H1 (cell line): ENCODE results near the gene NDUFB2. TPM values are rescaled to one million over a fixed set of nuclear protein-coding genes. Genes with fewer than 3 reads are reported as not detected.

ENCODE experiments used
- CTCF ChIA-PET: fragments of 300-600 bp; sonication (Branson Sonifier 250); formaldehyde crosslinking; loops from one replicate; lab custom pipeline; 2021; ENCODE audit not compliant: partially characterized antibody; lab: Charles Lee
- POLR2A ChIA-PET: fragments of 300-600 bp; sonication (Branson Sonifier 250); formaldehyde crosslinking; loops from one replicate; lab custom pipeline; 2021; ENCODE audit warnings: inconsistent platforms; ENCODE audit not compliant: partially characterized antibody; lab: Charles Lee
- DNase-seq, 2 experiments: peaks; one replicate each; pipeline versions ENCODE4 v3.0.0 to v3.0.0-alpha.2; 2010 to 2022; ENCODE audit warnings: low spot score in 2 of 2, low read depth in 1 of 2, mixed read lengths in 1 of 2
- FAIRE-seq: peaks from 2 replicates; lab custom pipeline; 2011; peaks lifted over from hg19 to GRCh38; lab: Jason Lieb, UNC
- H2AFZ ChIP-seq: 2 replicates; pipeline ENCODE4 v1.8.1; 2012; ENCODE audit warnings: low read length, inconsistent platforms
- H2AK5ac ChIP-seq: 2 replicates; pipeline ENCODE4 v1.6.1; 2013; ENCODE audit warnings: low read depth, low read length
- H2BK120ac ChIP-seq: replicated peaks from 2 replicates; pipeline ENCODE3; 2013; ENCODE audit warnings: low read depth, low read length, inconsistent platforms
- H2BK12ac ChIP-seq: 2 replicates; pipeline ENCODE4 v1.6.1; 2013; ENCODE audit warnings: low read depth, low read length
- H2BK15ac ChIP-seq: 2 replicates; pipeline ENCODE4 v1.6.1; 2013; ENCODE audit warnings: low read length
- H2BK20ac ChIP-seq: 2 replicates; pipeline ENCODE4 v1.6.1; 2013; ENCODE audit warnings: low read length
- H2BK5ac ChIP-seq: 2 replicates; pipeline ENCODE4 v1.6.1; 2013; ENCODE audit warnings: low read depth, low read length
- H3K14ac ChIP-seq: 2 replicates; pipeline ENCODE4 v1.6.1; 2013; ENCODE audit warnings: inconsistent platforms; ENCODE audit not compliant: insufficient read length
- H3K18ac ChIP-seq: 2 replicates; pipeline ENCODE4 v1.6.1; 2013; ENCODE audit warnings: low read length; ENCODE audit errors: extremely low read depth
- H3K23ac ChIP-seq: 2 replicates; pipeline ENCODE4 v1.6.1; 2013; ENCODE audit warnings: inconsistent platforms; ENCODE audit not compliant: insufficient read length
- H3K23me2 ChIP-seq: 2 replicates; pipeline ENCODE4 v1.6.1; 2013; ENCODE audit warnings: low read depth, low read length
- H3K27ac ChIP-seq: 2 replicates; pipeline ENCODE4 v1.6.1; 2011; ENCODE audit warnings: low read depth, low read length, inconsistent platforms
- H3K27me3 ChIP-seq, 4 experiments: replicated peaks in 1 of 4; 1 replicate in 1 of 4; 2 replicates in 3 of 4; pipeline versions ENCODE4 v1.6.1 to v1.8.1; 2011 to 2013; ENCODE audit warnings: low read length in 3 of 4, mild to moderate bottlenecking in 3 of 4, inconsistent platforms in 2 of 4, mixed read lengths in 2 of 4, moderate library complexity in 1 of 4; ENCODE audit not compliant: control insufficient read depth in 3 of 4, insufficient read depth in 3 of 4; ENCODE audit errors: extremely low read depth in 1 of 4
- H3K36me3 ChIP-seq, 4 experiments: 2 replicates each; pipeline versions ENCODE4 v1.6.1 to v1.8.1; 2011 to 2013; ENCODE audit warnings: mild to moderate bottlenecking in 4 of 4, low read length in 3 of 4, moderate library complexity in 2 of 4, control low read depth in 1 of 4, inconsistent platforms in 1 of 4; ENCODE audit not compliant: insufficient read depth in 4 of 4, control insufficient read depth in 2 of 4
- H3K4ac ChIP-seq: replicated peaks from 2 replicates; pipeline ENCODE3; 2013; ENCODE audit warnings: low read length, low read depth, mixed read lengths, inconsistent platforms; ENCODE audit not compliant: insufficient read length
- H3K4me1 ChIP-seq, 4 experiments: replicated peaks in 1 of 4; 1 replicate in 1 of 4; 2 replicates in 3 of 4; pipeline versions ENCODE4 v1.6.1 to v1.8.1; 2011 to 2013; ENCODE audit warnings: low read length in 3 of 4, inconsistent platforms in 2 of 4, mixed read lengths in 1 of 4; ENCODE audit not compliant: insufficient read depth in 4 of 4, control insufficient read depth in 3 of 4
- H3K4me2 ChIP-seq, 2 experiments: 2 replicates each; pipeline versions ENCODE4 v1.6.1 to v1.8.1; 2011 to 2013; ENCODE audit warnings: low read depth in 2 of 2, low read length in 2 of 2, control low read depth in 1 of 2, inconsistent platforms in 1 of 2, mild to moderate bottlenecking in 1 of 2; ENCODE audit not compliant: insufficient read depth in 1 of 2
- H3K4me3 ChIP-seq, 4 experiments: fragments of 200-600, 300-600 bp in 1 of 4; sonication (generic), shearing (Covaris generic), sonication (Bioruptor Twin) in 1 of 4; 2 replicates each; pipeline versions ENCODE4 v1.5.1 to v1.8.1; 2011 to 2016; ENCODE audit warnings: low read length in 4 of 4, low read depth in 3 of 4, control low read depth in 2 of 4, inconsistent platforms in 2 of 4, mild to moderate bottlenecking in 2 of 4, mixed read lengths in 1 of 4, moderate library complexity in 1 of 4; ENCODE audit not compliant: insufficient read depth in 2 of 4; ENCODE audit errors: extremely low read depth in 1 of 4
- H3K56ac ChIP-seq: replicated peaks from 2 replicates; pipeline ENCODE3; 2013; ENCODE audit warnings: low read depth, mild to moderate bottlenecking, mixed read lengths, low read length, inconsistent platforms; ENCODE audit not compliant: insufficient read length
- H3K79me1 ChIP-seq: 2 replicates; pipeline ENCODE4 v1.6.1; 2013; ENCODE audit warnings: low read depth, low read length, control low read depth
- H3K79me2 ChIP-seq, 2 experiments: 2 replicates each; pipeline versions ENCODE4 v1.6.1 to v1.8.1; 2012 to 2013; ENCODE audit warnings: low read length in 2 of 2, mild to moderate bottlenecking in 2 of 2, inconsistent platforms in 1 of 2; ENCODE audit not compliant: insufficient read depth in 2 of 2, control insufficient read depth in 1 of 2
- H3K9ac ChIP-seq, 4 experiments: replicated peaks in 1 of 4; 1 replicate in 1 of 4; 2 replicates in 3 of 4; pipeline versions ENCODE4 v1.6.1 to v1.8.1; 2011 to 2013; ENCODE audit warnings: low read depth in 3 of 4, low read length in 3 of 4, control low read depth in 2 of 4, mild to moderate bottlenecking in 2 of 4, moderate library complexity in 2 of 4, inconsistent platforms in 1 of 4; ENCODE audit errors: extremely low read depth in 1 of 4
- H3K9me3 ChIP-seq, 2 experiments: 2 replicates each; pipeline versions ENCODE4 v1.6.1 to v1.8.1; 2012 to 2013; ENCODE audit warnings: mild to moderate bottlenecking in 2 of 2, moderate library complexity in 2 of 2, control low read depth in 1 of 2, inconsistent platforms in 1 of 2, low read depth in 1 of 2, low read length in 1 of 2, mixed read lengths in 1 of 2; ENCODE audit not compliant: insufficient read depth in 2 of 2
- H4K20me1 ChIP-seq, 2 experiments: replicated peaks in 1 of 2; 2 replicates each; pipeline versions ENCODE3 to v1.8.1; 2011 to 2013; ENCODE audit warnings: inconsistent platforms in 2 of 2, low read length in 2 of 2, mild to moderate bottlenecking in 1 of 2; ENCODE audit not compliant: insufficient read depth in 2 of 2, control insufficient read depth in 1 of 2
- H4K5ac ChIP-seq: 2 replicates; pipeline ENCODE4 v1.6.1; 2013; ENCODE audit warnings: low read length, low read depth, mixed read lengths, inconsistent platforms; ENCODE audit not compliant: insufficient read length
- H4K8ac ChIP-seq: 2 replicates; pipeline ENCODE4 v1.8.0; 2013; ENCODE audit warnings: mild to moderate bottlenecking, moderate library complexity, low read length, inconsistent platforms; ENCODE audit not compliant: insufficient read depth; ENCODE audit errors: extremely low read depth
- H4K91ac ChIP-seq: replicated peaks from 2 replicates; pipeline ENCODE3; 2013; ENCODE audit warnings: low read length, mixed read lengths, inconsistent platforms; ENCODE audit not compliant: insufficient read length
- BACH1 ChIP-seq: IDR thresholded peaks from 2 replicates; pipeline ENCODE4 v1.6.1; 2012; ENCODE audit warnings: low read length, improper control_type of control experiment
- CBX5 ChIP-seq: fragments of 300-800, 300-1000 bp; sonication (generic); IDR thresholded peaks from 2 replicates; pipeline ENCODE4 v1.7.1; 2016; ENCODE audit warnings: antibody characterized with exemption, low read length, low read depth
- CEBPB ChIP-seq: IDR thresholded peaks from 2 replicates; pipeline ENCODE4 v1.6.1; 2012; ENCODE audit warnings: low read depth, low read length
- FOSL1 ChIP-seq: IDR thresholded peaks from 2 replicates; pipeline ENCODE4 v1.6.1; 2011; ENCODE audit warnings: mild to moderate bottlenecking, low read depth, low read length, moderate library complexity; ENCODE audit not compliant: insufficient read depth
- RAD21 ChIP-seq, 2 experiments: IDR thresholded peaks in 1 of 2; conservative IDR thresholded peaks in 1 of 2; 2 replicates each; pipeline ENCODE4 v1.6.1; 2011; ENCODE audit warnings: low read depth in 2 of 2, low read length in 2 of 2, improper control_type of control experiment in 1 of 2, inconsistent platforms in 1 of 2, mild to moderate bottlenecking in 1 of 2, moderate library complexity in 1 of 2
- RFX5 ChIP-seq: IDR thresholded peaks from 2 replicates; pipeline ENCODE4 v1.6.1; 2011; ENCODE audit warnings: low read depth, low read length, improper control_type of control experiment, borderline replicate concordance
- TAF1 ChIP-seq: IDR thresholded peaks from 2 replicates; pipeline ENCODE4 v1.6.1; 2011; ENCODE audit warnings: mild to moderate bottlenecking, low read depth, low read length
- YY1 ChIP-seq: IDR thresholded peaks from 2 replicates; pipeline ENCODE4 v1.6.1; 2011; ENCODE audit warnings: low read depth, mild to moderate bottlenecking, low read length
- WGBS, 2 experiments: shearing (Covaris generic) in 1 of 2; methylation state at CpG; one replicate each; pipeline versions ENCODE4 v1.1.6 to v1.1.7; 2013 to 2015; ENCODE audit warnings: low lambda C conversion rate in 2 of 2, mixed read lengths in 2 of 2, inconsistent platforms in 1 of 2, low coverage in 1 of 2, missing lambda C conversion rate in 1 of 2; ENCODE audit not compliant: insufficient replicate concordance in 2 of 2, insufficient coverage in 1 of 2, insufficient read length in 1 of 2; ENCODE audit errors: extremely low coverage in 1 of 2, missing lambda C conversion rate in 1 of 2; 5-methylcytosine and 5-hydroxymethylcytosine counted together
- polyA plus RNA-seq, 7 experiments: library from polyadenylated mRNA; depleted of rRNA in 3 of 7; stranded (reverse) in 5 of 7; unstranded in 2 of 7; fragments of >200 nt in 5 of 7; fragments of 200-250 nt in 2 of 7; gene quantifications; 1 replicate in 5 of 7; 2 replicates in 1 of 7; 4 replicates in 1 of 7; pipeline versions ENCODE4 v1.2.1 to v1.2.3, GENCODE V29; 2011 to 2013; ENCODE audit warnings: missing spikeins in 2 of 7, mixed read lengths in 2 of 7
- total RNA-seq: library from RNA; stranded (reverse); fragmentation: NEBNext Ultra II Directional; extraction: Animal tissue kit (Norgen Biotek cat#: 25700); gene quantifications from 2 replicates; pipeline ENCODE4 v1.2.1, GENCODE V29; 2021
- TF ChIP-seq, protein P1 (sequence below), 3 experiments: IDR thresholded peaks; 1 replicate in 2 of 3; 2 replicates in 1 of 3; pipeline versions ENCODE4 v1.5.1 to v1.6.1; 2011; ENCODE audit warnings: low read length in 3 of 3, mild to moderate bottlenecking in 3 of 3, inconsistent platforms in 2 of 3, low read depth in 1 of 3, moderate library complexity in 1 of 3; ENCODE audit not compliant: insufficient read depth in 1 of 3; ENCODE audit errors: control extremely low read depth in 1 of 3

The NDUFB2 gene
- total and polyA plus RNA-seq, 2 of the 8 experiments (the other 6 are each of a cell fraction or from before 2014, with no cell fraction given) = 168 to 881 TPM

- H2AK5ac ChIP-seq = no peak overlapping the region
- no peak overlapping the region for H2BK15ac ChIP-seq
- H2BK120ac ChIP-seq = no peak overlapping the region
- no peak overlapping the region for H3K14ac ChIP-seq
- no peaks in the 10 kb centered on the region; a peak in 1 of 8 replicates for H3K36me3 ChIP-seq
- H3K4me2 ChIP-seq = no peak overlapping the region
- no peak overlapping the region for H2BK12ac ChIP-seq
- H3K56ac ChIP-seq = no peak overlapping the region
- H3K9me3 ChIP-seq = no peaks in the 10 kb centered on the region
- no peak overlapping the region for H3K18ac ChIP-seq
- DNase-seq = no peak
- H3K79me1 ChIP-seq = no peaks in the 10 kb centered on the region
- WGBS, 2 experiments = 91% methylated on average over 12 of the region's 12 CpGs; no CpG with 5 or more reads in 1 of the 2 experiments
- no peak overlapping the region for H2AFZ ChIP-seq
- no peak overlapping the region for H3K4ac ChIP-seq
- no peaks in the 10 kb centered on the region for H3K27me3 ChIP-seq
- H3K4me3 ChIP-seq = no peak overlapping the region
- H4K5ac ChIP-seq = no peak overlapping the region
- peaks cover 0 to 3% (median 1%) of the 10 kb centered on the region in 4 experiments; a peak in 2 of 7 replicates for H3K4me1 ChIP-seq
- no peak overlapping the region for H3K23ac ChIP-seq
- H3K79me2 ChIP-seq = no peaks in the 10 kb centered on the region
- no peak for TF ChIP-seq YY1
- TF ChIP-seq CEBPB = no peak
- no peak for TF ChIP-seq RFX5
- no peak for TF ChIP-seq TAF1
- TF ChIP-seq BACH1 = no peak
- TF ChIP-seq FOSL1 = no peak
- TF ChIP-seq, protein P1, sequence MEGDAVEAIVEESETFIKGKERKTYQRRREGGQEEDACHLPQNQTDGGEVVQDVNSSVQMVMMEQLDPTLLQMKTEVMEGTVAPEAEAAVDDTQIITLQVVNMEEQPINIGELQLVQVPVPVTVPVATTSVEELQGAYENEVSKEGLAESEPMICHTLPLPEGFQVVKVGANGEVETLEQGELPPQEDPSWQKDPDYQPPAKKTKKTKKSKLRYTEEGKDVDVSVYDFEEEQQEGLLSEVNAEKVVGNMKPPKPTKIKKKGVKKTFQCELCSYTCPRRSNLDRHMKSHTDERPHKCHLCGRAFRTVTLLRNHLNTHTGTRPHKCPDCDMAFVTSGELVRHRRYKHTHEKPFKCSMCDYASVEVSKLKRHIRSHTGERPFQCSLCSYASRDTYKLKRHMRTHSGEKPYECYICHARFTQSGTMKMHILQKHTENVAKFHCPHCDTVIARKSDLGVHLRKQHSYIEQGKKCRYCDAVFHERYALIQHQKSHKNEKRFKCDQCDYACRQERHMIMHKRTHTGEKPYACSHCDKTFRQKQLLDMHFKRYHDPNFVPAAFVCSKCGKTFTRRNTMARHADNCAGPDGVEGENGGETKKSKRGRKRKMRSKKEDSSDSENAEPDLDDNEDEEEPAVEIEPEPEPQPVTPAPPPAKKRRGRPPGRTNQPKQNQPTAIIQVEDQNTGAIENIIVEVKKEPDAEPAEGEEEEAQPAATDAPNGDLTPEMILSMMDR (IDR thresholded peaks at IDR 0.05; ENCODE audit: control extremely low read depth in 1 of 3, insufficient read depth in 1 of 3, low read depth in 1 of 3, low read length in 3 of 3) = peak; percentile 50 to 67 (median 61)
- TF ChIP-seq RAD21 (IDR thresholded peaks at IDR 0.05 in 1 of 2, conservative IDR thresholded peaks at IDR 0.05 in 1 of 2; ENCODE audit: low read depth in 2 of 2, low read length in 2 of 2) = peak; percentile 57 to 71
- no peak for TF ChIP-seq CBX5
- TF ChIP-seq, all 59 proteins: peak for 2
- ChIA-PET CTCF (interaction anchor here (0.5 to 4.9 kb wide), 14 partner anchors 10 to 551 kb away, joined by 3 to 22 read pairs (median 4); no protein-coding TSS in a partner anchor), POLR2A (interaction anchor here (0.6 to 0.7 kb wide), 2 partner anchors 52 to 83 kb away, joined by 3 read pairs; no protein-coding TSS in a partner anchor)
- H3K23me2 ChIP-seq = no peaks in the 10 kb centered on the region; the same call in 1 of the 2 replicates
- no peaks in the 10 kb centered on the region for H4K20me1 ChIP-seq
- H3K27ac ChIP-seq = no peak overlapping the region
- H4K91ac ChIP-seq = no peak overlapping the region
- H2BK5ac ChIP-seq = no peak overlapping the region
- H2BK20ac ChIP-seq = no peak overlapping the region
- FAIRE-seq = no peak
- H4K8ac ChIP-seq = no peak overlapping the region
- H3K9ac ChIP-seq = no peak overlapping the region
Measured at GRCh38 chr7:140691376-140692045, 5.0 kb upstream of the NDUFB2 start.
